Measurements from ENCODE around the gene SLC22A17.

Gene SLC22A17

GRCh38 chr14:23361763-23362162 lies 9.1 kb upstream of the SLC22A17 start:
- DNase-seq (ENCODE audit: low spot score): no peak

- no peak for DNase-seq (ENCODE audit: low spot score)
These were observed 8.6 kb upstream of the SLC22A17 start for GRCh38 chr14:23361320-23361719.

GRCh38 chr14:23360496-23360895 lies 7.8 kb upstream of the SLC22A17 start:
- DNase-seq (ENCODE audit: low spot score): no peak

GRCh38 chr14:23359722-23360447 lies 7.2 kb upstream of the SLC22A17 start:
- no peak for DNase-seq (ENCODE audit: low spot score)

- DNase-seq (ENCODE audit: low spot score): no peak
These were observed 6.5 kb upstream of the SLC22A17 start for GRCh38 chr14:23359167-23359626.

GRCh38 chr14:23358553-23359166 lies 6.0 kb upstream of the SLC22A17 start:
- no peak for DNase-seq (ENCODE audit: low spot score)

GRCh38 chr14:23358042-23358441 lies 5.4 kb upstream of the SLC22A17 start:
- no peak for DNase-seq (ENCODE audit: low spot score)

- DNase-seq (ENCODE audit: low spot score): no peak
These were observed 4.6 kb upstream of the SLC22A17 start for GRCh38 chr14:23357261-23357660.

- no peak for DNase-seq (ENCODE audit: low spot score)
These were observed 4.0 kb upstream of the SLC22A17 start for GRCh38 chr14:23356662-23357061.

- DNase-seq (ENCODE audit: low spot score): no peak
These were observed 3.3 kb upstream of the SLC22A17 start for GRCh38 chr14:23355871-23356435.

- no peak for DNase-seq (ENCODE audit: low spot score)
These were observed 2.3 kb upstream of the SLC22A17 start for GRCh38 chr14:23354990-23355389.

GRCh38 chr14:23353433-23353780 lies 720 bp upstream of the SLC22A17 start:
- no peak for DNase-seq (ENCODE audit: low spot score)

- no peak for DNase-seq (ENCODE audit: low spot score)
These were observed 794 bp downstream of the SLC22A17 start for GRCh38 chr14:23351681-23352505.

- no peak for DNase-seq (ENCODE audit: low spot score)
These were observed 3.4 kb downstream of the SLC22A17 start for GRCh38 chr14:23349156-23349845.

GRCh38 chr14:23348297-23348655 lies 4.4 kb downstream of the SLC22A17 start:
- no peak for DNase-seq (ENCODE audit: low spot score)

GRCh38 chr14:23347406-23348296 lies 5.0 kb downstream of the SLC22A17 start:
- no peak for DNase-seq (ENCODE audit: low spot score)

- DNase-seq (ENCODE audit: low spot score): no peak
These were observed 5.8 kb downstream of the SLC22A17 start for GRCh38 chr14:23346693-23347405.

- DNase-seq (ENCODE audit: low spot score): no peak
These were observed 6.5 kb downstream of the SLC22A17 start for GRCh38 chr14:23345987-23346692.

- no peak for DNase-seq (ENCODE audit: low spot score)
These were observed 8.2 kb downstream of the SLC22A17 start for GRCh38 chr14:23344481-23344880.
